Measurements from ENCODE around the gene TGM1. TPM values are rescaled to one million over a fixed set of nuclear protein-coding genes. Genes with fewer than 3 reads are reported as not detected.

Gene TGM1
- total RNA-seq, 6 donors from 2014 or later: 9.1 to 29.2 (median 11.1) TPM

DNA sequence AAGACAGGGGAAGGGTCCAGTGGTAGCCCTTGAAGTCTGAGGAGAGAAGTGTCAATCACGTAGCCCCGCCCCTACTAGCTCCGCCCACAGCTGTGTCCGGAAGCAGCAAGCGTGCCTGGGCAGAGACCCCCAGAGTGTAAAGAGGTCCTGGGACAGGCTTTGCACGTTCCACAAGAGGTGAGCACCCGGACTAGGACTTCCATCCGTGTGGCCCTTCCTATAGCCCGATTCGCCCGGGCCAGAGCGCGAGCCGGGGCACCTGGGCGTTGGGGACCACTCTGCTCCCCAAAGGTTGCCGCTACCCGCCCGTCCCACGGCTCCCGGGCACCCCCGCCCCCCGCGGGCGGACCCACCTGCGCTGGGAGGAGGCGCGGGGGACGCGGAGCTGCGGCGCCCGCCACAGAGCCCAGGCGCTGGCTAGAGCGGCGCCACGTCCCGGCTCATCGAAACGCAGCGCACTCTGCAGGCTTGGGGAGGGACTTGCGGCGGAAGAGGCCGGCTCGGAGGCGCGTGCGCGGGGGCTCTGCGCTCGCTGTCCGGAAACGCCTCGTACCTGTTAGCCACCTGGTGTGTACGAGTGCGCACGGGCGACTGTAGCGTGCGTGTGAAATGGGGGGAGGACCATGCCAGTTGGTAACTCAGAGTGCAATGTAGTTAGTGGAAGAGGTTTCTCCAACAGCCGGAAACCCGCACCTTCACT lies 8.3 kb upstream of the TGM1 start, which contains the start of gene RABGGTA:
TSS of gene RABGGTA (minus strand) at position 464 of the 700 bp plus-strand sequence. CDS start 482 bp downstream, outside the sequence.
- peak within 1 kb of the TSS; percentile 82 to 96 (median 86) for H3K4me3 ChIP-seq
- 1 to 5% methylated on average over 3 to 37 of the region's 61 CpGs for WGBS, 2 donors
- H3K27me3 ChIP-seq: no peaks in the 10 kb centered on the region
- peak; percentile 93 to 96 for DNase-seq
- peak in 2 of 4 donors; percentile 65 to 84 for TF ChIP-seq POLR2A (IDR thresholded peaks at IDR 0.05)
- TF ChIP-seq, protein P1, sequence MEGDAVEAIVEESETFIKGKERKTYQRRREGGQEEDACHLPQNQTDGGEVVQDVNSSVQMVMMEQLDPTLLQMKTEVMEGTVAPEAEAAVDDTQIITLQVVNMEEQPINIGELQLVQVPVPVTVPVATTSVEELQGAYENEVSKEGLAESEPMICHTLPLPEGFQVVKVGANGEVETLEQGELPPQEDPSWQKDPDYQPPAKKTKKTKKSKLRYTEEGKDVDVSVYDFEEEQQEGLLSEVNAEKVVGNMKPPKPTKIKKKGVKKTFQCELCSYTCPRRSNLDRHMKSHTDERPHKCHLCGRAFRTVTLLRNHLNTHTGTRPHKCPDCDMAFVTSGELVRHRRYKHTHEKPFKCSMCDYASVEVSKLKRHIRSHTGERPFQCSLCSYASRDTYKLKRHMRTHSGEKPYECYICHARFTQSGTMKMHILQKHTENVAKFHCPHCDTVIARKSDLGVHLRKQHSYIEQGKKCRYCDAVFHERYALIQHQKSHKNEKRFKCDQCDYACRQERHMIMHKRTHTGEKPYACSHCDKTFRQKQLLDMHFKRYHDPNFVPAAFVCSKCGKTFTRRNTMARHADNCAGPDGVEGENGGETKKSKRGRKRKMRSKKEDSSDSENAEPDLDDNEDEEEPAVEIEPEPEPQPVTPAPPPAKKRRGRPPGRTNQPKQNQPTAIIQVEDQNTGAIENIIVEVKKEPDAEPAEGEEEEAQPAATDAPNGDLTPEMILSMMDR (IDR thresholded peaks at IDR 0.05): peak; percentile 72 to 94 (median 92)
- TF ChIP-seq POLR2AphosphoS5 (IDR thresholded peaks at IDR 0.05): peak; percentile 83 to 86
- TF ChIP-seq EP300 (IDR thresholded peaks at IDR 0.05): peak in 1 of 4 donors; percentile 31
- ATAC-seq (ENCODE audit: low FRiP score in 2 of 2): peak; percentile 94 to 97
- H3K9me3 ChIP-seq: no peaks in the 10 kb centered on the region
- peaks cover 4 to 36% (median 28%) of the 10 kb centered on the region in 4 donors for H3K36me3 ChIP-seq
- H3K4me1 ChIP-seq: peaks cover 13 to 47% (median 40%) of the 10 kb centered on the region in 4 donors
- H3K27ac ChIP-seq: peak within 1 kb of the TSS; percentile 96 to 99 (median 97)

DNA sequence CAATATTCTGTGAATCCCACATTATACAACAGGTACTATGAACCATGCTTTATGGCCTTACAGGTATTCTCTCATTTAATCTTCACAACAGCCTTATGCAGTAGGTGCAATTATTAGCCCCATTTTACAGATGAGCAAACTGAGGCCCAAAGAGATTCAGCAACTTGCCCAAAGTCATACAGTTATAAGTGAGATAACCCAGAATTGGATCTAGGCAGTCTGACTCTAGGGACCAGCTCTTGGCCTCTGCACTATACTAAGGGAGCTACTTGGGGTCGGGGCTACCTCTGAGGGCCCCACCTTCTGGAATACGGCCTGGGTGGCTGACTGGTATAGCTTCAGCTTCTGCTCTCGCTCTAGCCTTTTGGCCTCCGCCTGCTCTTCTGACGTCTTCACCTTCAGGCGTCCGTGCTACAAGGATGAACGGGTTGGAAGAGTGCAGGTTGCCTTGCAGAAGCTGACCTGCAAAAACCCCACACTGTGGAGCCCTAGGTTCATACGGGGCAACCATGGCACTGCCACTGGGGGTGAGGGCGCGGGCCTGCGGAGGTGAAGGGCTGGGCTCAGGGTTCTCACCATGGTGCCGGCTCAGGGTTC lies 7.7 kb upstream of the TGM1 start:
- H3K27ac ChIP-seq: peak overlapping the region; percentile 96 to 99 (median 97)
- no peaks in the 10 kb centered on the region for H3K9me3 ChIP-seq
- H3K4me1 ChIP-seq: peaks cover 13 to 40% (median 38%) of the 10 kb centered on the region in 4 donors
- WGBS, 2 donors: 18 to 59% methylated on average over 5 to 12 of the region's 13 CpGs
- no peaks in the 10 kb centered on the region for H3K27me3 ChIP-seq
- peak overlapping the region; percentile 82 to 96 (median 86) for H3K4me3 ChIP-seq
- ATAC-seq (ENCODE audit: low FRiP score in 2 of 2): no peak
- DNase-seq: no peak
- H3K36me3 ChIP-seq: peaks cover 7 to 43% (median 34%) of the 10 kb centered on the region in 4 donors
- TF ChIP-seq, protein P1 (IDR thresholded peaks at IDR 0.05): no peak
- TF ChIP-seq POLR2A (IDR thresholded peaks at IDR 0.05): no peak
- TF ChIP-seq POLR2AphosphoS5 (IDR thresholded peaks at IDR 0.05): no peak
- TF ChIP-seq EP300 (IDR thresholded peaks at IDR 0.05): no peak

DNA sequence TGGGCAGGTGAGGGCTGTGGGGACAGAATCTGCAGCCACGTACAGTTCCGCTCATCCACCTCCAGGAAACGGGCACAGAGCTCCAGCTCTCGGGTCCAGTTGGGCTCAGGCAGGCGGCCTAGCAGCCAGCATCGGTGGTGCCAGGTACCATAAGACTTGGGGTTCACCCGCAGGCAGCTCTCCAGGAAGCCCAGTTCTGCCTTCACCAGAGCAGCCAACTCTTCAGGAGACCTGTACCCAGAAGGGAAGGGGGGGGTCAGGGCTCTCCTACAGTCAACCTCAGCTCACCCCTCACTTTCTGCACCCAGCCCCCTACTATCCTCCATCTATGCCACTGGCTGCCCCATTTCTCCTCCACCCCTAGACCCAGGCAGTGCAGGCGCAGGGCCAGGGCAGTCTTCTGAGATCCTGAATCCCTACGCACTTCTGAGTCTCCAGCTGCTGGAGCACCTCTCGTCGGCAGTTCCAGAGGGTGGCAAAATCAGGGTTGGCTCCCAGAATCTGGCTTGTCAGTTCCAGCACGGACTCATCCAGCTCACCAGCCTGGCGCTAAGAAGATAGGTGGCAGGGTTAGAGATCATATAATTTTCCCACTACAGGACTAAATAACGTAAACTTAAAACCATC lies 7.0 kb upstream of the TGM1 start:
- ATAC-seq (ENCODE audit: low FRiP score in 2 of 2) (no peak), DNase-seq (peak in 1 of 2 donors; percentile 41)
- no peak for TF ChIP-seq POLR2AphosphoS5 (IDR thresholded peaks at IDR 0.05)
- TF ChIP-seq POLR2A (IDR thresholded peaks at IDR 0.05): no peak
- TF ChIP-seq, protein P1 (IDR thresholded peaks at IDR 0.05): no peak
- TF ChIP-seq EP300 (IDR thresholded peaks at IDR 0.05): no peak
- no peaks in the 10 kb centered on the region for H3K9me3 ChIP-seq
- H3K4me3 ChIP-seq: no peak overlapping the region
- peaks cover 13 to 37% (median 34%) of the 10 kb centered on the region in 4 donors for H3K4me1 ChIP-seq
- peaks cover 7 to 49% (median 38%) of the 10 kb centered on the region in 4 donors for H3K36me3 ChIP-seq
- WGBS, 2 donors: 98% methylated on average over 7 to 14 of the region's 14 CpGs
- no peak overlapping the region for H3K27ac ChIP-seq
- no peaks in the 10 kb centered on the region for H3K27me3 ChIP-seq

DNA sequence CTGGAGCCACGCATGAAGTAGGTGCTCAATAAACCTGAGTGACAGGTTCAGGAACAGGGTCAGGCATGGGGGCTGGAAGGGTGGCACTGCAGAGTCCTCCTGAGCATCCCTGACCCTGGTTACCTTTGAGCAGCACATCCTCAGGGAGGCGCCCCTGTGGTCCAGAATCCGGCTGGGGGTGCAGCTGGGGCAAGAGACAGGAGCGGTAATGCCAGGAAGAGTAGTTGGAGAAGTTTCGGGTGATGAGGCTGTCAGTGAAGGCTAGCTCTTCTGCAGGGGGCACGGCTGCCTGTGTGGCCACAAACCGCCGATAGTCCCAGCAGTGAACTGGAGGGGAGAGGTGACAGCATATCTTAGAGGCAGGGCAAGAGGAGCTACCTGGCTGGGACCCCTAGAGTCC lies 6.4 kb upstream of the TGM1 start:
- Histone ChIP-seq H3K27me3 (no peaks in the 10 kb centered on the region), H3K36me3 (peaks cover 7 to 50% (median 38%) of the 10 kb centered on the region in 4 donors), H3K4me1 (peaks cover 13 to 35% (median 33%) of the 10 kb centered on the region in 4 donors), H3K4me3 (no peak overlapping the region), H3K9me3 (no peaks in the 10 kb centered on the region), H3K27ac (no peak overlapping the region)
- DNase-seq (peak in 1 of 2 donors; percentile 48), ATAC-seq (ENCODE audit: low FRiP score in 2 of 2) (no peak)
- WGBS, 2 donors: 93 to 95% methylated on average over 8 of the region's 8 CpGs
- no peak for TF ChIP-seq EP300 (IDR thresholded peaks at IDR 0.05)
- no peak for TF ChIP-seq POLR2A (IDR thresholded peaks at IDR 0.05)
- TF ChIP-seq, protein P1 (IDR thresholded peaks at IDR 0.05): no peak
- TF ChIP-seq POLR2AphosphoS5 (IDR thresholded peaks at IDR 0.05): no peak
